Fibroblast of skin of scalp (primary cell): Measurements from ENCODE around the gene ZNF737. TPM values are rescaled to one million over a fixed set of nuclear protein-coding genes. Genes with fewer than 3 reads are reported as not detected.
"Not testable (repeated sequence)": the region's sequence is repeated elsewhere in the genome, so short reads cannot be mapped to it uniquely, and the experiment has no call there.

Experiments used
- DNase-seq: peaks from one replicate; pipeline ENCODE4 v3.0.0-alpha.2; 2013
- polyA plus RNA-seq, 2 experiments: library from polyadenylated mRNA; unstranded; fragments of 120-200 nt; gene quantifications; one replicate each; pipeline ENCODE4 v1.2.1, GENCODE V29; 2013; ENCODE audit not compliant: insufficient read length in 2 of 2

ZNF737 gene
- 3.1 TPM for polyA plus RNA-seq (2013, experiment 1 of 2; ENCODE audit: insufficient read length)
- 4.2 TPM for polyA plus RNA-seq (2013, experiment 2 of 2; ENCODE audit: insufficient read length)

- peak; percentile 97 for DNase-seq
Observed at GRCh38 chr19:20565321-20566018, at the start of gene ZNF737. ZNF737 (minus strand) TSS chr19:20565781; CDS start chr19:20565640, 141 bp downstream.

- DNase-seq, result not testable (repeated sequence)
Observed at GRCh38 chr19:20614971-20615370, 49.4 kb upstream of the ZNF737 start.

GRCh38 chr19:20612711-20613316 lies 47.2 kb upstream of the ZNF737 start:
- no peak for DNase-seq

- DNase-seq, result no peak
Observed at GRCh38 chr19:20611866-20612265, 46.3 kb upstream of the ZNF737 start.

- DNase-seq, result no peak
Observed at GRCh38 chr19:20607943-20608342, 42.4 kb upstream of the ZNF737 start.

- DNase-seq, result no peak
Observed at GRCh38 chr19:20558571-20558970, 7.0 kb downstream of the ZNF737 start.

- DNase-seq, result no peak
Observed at GRCh38 chr19:20558011-20558410, 7.6 kb downstream of the ZNF737 start.

- not testable (repeated sequence) for DNase-seq
Observed at GRCh38 chr19:20544667-20545333, 20.8 kb downstream of the ZNF737 start.

GRCh38 chr19:20530303-20530702 lies 35.3 kb downstream of the ZNF737 start:
- DNase-seq, result not testable (repeated sequence)

- DNase-seq, result no peak
Observed at GRCh38 chr19:20513189-20513904, 52.2 kb downstream of the ZNF737 start.

- peak; percentile 15 for DNase-seq
Observed at GRCh38 chr19:20503476-20503875, 62.1 kb downstream of the ZNF737 start.
